HG02938 (cell line): Measurements from ENCODE around the gene AKTIP.
A peak's percentile ranks its signal among the peaks of the same experiment; 100 is the strongest.
"Not testable (repeated sequence)": the region's sequence is repeated elsewhere in the genome, so short reads cannot be mapped to it uniquely, and the experiment has no call there.

Source experiments
- ATAC-seq: cut with Tn5 transposase; IDR thresholded peaks from one replicate; pipeline ENCODE4 v1.9.1; 2021; ENCODE audit warnings: mild to moderate bottlenecking, moderate library complexity; ENCODE audit not compliant: unreplicated experiment

Gene AKTIP

DNA sequence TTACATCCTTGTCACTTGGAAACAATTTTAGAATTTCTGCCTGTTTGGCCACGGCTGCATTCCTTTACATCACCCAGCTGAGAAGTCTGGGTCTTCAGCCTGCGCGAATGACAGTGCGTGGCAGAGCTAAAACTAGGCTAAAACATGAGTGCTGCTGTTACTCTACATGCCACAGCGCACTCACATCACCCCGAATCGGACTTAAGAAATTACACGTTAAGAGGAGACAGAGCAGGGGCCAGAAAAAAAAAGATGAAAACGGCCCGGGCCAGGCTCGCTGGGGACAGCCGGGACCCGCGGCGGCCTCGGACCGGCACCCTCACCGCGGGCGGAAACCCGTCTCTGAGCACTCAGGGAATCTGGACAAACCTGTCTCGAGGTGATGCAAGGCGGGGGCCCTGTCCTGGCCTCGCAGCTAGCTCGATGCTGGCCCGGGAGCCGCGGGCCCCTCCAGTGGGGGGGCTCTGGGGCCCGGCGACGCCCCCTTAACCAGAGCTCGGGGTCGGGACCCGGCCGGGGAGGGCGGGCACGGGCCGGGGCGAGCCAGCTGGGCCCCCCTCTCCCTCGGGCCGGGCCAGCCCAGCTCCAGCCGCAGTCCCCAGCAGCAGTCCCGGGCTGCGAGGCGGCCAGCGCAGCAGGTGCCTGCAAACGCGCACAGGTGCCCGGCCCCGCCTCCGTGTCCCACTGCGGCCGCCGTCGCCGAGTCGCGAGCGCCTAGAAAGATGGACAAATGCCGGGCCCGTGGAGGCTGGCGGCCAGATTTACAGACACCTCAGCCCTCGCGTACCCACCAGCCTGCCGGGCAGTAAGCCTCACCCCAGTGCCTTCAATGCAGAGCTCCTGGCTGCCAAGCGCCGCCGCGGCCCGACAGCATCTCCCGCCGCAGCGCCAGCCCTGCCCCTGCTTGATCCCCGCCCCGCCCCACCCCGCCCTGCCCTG lies at the start of gene AKTIP:
Gene AKTIP (minus strand): TSS at position 879 of the 939 bp plus-strand sequence. CDS start 2,950 bp downstream, outside the sequence.
- peak; percentile 24 for ATAC-seq

DNA sequence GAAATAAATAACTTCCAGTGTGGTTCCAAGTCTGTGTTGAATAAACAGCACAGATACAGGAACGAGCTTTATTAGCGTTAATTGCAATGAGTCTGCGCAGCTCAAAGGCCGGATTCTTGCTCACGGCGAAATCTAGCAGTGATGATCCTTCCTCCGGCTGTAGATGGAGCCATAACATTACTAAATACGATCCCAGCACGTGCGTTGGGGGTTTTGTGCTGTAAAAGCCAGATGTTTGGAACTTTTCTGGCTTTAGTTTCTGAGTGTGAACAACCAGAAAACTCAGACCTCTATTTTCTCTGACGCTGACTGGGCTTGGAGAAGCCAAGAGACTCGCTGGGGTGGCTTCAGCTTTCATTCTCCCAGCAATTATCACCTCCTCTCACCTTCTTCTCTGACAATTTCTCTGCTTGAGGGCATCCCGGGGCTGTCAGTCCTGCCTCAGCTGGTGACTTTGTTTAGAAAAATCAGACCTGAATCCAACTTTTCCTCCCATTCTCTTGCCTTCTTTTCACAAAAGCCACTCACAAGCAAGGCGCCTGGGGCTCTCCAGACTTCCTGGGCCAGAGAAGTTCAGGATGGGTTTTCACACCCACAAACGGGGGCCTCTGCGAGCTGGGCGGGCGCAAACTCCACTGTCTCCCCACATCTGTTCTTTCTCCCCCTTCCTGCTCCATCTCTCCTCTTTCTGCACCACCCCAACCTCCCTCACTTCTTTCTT lies 47.1 kb upstream of the AKTIP start:
- ATAC-seq: peak; percentile 80

DNA sequence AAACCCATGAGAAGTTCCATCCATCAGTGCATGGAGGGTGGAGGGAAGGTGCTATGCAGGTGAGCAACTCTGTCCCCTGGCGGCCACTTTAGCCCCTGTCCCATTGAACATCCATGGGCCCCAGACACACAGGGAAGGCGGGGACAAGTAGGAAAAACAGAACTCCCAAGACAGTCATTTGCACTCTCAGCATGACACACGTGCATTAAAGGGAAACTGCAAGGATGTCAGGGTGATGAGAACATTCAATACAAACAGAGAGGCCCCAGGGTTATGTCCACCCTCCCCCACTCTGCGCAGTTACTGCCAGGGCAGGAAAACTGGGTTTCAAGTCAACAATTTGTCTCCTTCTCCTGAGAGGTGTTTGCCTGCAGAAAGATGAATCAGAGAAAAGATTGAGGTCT lies 44.0 kb upstream of the AKTIP start:
- ATAC-seq: no peak

DNA sequence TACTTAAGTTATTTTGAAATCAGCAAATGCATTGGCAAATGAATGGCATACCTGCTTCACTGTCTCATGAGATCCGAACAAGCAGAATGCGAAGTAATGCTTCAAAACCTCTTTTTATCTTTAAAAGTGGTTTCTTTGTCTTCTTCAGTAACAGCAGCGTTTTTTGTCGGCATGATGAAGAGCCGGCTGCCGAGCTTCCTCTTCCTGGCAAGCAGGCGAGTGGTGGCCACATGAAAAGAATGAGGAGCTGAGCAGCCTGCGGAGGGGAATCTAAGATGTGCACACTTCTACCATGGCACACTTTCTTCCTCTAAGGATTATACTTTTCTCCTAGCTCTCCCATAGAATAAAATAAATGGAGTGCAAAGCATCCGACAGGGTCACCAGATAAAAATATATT lies 42.4 kb upstream of the AKTIP start:
- ATAC-seq: no peak

DNA sequence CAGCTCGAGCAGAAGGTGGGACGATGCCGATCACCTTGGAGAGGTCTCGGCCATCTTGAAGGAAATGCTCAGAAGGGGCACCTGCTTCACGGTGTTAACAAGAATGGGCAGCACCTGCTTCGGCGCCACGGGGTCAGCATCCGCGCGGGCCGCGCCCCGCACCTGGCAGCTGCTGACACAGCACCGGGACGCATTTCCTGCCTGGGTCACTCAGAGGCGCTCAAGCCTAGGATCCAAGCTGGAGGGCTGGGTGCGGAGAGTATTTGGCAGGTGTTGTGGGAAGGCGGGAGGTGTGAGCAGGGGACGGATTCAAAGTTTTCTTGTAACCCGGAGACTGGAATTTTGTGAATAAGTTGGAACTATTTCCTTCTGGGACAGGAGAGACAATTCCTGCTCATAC lies 39.3 kb upstream of the AKTIP start:
- ATAC-seq: no peak

DNA sequence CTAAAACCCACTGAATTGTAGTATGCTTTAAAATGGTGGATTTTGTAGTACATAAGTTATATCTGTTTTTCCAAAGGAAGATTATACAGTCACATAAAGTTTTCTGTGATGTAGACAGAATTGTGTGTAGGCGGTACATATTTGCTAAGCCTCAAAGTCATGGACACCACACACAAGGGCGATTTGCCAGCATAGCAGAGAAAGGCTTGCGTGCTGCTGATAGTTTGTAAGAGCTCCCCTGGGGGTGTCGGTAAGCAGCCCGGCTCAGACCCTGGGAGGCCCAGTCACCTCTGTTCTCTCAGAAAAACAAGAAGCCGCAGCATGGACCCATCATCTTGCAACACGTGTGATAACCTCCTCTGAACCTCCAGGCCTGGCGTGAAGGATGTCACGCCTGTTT lies 38.3 kb upstream of the AKTIP start:
- ATAC-seq: no peak

DNA sequence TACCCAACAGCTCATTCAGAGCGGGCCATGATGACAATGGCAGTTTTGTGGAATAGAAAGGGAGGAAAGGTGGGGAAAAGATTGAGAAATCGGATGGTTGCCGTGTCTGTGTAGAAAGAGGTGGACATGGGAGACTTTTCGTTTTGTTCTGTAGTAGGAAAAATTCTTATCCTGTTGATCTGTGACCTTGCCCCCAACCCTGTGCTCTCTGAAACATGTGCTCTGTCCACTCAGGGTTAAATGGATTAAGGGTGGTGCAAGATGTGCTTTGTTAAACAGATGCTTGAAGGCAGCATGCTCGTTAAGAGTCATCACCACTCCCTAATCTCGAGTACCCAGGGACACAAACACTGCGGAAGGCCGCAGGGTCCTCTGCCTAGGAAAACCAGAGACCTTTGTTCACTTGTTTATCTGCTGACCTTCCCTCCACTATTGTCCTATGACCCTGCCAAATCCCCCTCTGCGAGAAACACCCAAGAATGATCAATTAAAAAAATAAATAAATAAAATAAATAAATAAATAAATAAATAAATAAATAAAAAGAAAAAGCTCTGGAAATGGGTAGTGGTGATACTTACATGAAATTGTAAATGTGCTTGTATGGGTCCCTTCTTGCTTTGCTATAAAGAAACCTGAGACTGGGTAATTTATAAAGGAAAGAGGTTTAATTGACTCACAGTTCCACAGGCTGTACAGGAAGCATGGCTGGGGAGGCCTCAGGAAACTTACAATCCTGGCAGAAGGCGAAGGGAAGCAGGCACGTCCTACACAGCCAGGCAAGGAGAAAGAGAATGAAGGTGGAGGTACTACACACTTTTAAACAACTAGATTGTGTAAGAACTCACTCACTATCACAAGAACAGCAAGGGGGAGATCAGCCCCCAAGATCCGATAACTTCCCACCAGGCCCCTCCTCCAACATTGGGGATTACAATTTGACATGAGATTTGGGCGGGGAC lies 37.0 kb upstream of the AKTIP start:
- not testable (repeated sequence) for ATAC-seq

DNA sequence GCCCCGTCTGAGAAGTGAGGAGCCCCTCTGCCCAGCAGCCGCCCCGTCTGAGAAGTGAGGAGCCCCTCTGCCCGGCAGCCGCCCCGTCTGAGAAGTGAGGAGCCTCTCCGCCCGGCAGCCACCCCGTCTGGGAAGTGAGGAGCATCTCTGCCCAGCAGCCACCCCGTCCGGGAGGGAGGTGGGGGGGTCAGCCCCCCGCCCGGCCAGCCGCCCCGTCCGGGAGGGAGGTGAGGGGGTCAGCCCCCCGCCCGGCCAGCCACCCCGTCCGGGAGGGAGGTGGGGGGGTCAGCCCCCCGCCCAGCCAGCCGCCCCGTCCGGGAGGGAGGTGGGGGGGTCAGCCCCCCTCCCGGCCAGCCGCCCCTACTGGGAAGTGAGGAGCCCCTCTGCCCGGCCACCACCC lies 36.3 kb upstream of the AKTIP start:
- ATAC-seq: not testable (repeated sequence)

DNA sequence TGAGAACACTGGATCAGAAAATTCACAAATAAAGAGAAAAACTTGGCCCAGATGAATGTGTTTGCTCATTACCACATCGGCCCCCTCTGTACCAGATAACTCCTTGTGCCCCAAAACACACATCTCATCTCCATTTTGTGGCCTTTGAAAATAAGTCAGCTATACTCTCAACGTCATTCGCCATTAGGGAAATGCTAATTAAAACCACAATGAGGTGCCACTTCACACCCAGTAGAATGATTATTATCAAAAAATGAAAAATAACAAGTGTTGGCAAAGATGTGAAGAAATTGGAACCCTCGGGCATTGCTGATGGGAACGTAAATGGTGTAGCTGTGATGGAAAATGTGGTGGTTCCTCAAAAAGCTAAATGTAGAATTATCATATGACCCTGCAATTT lies 34.6 kb upstream of the AKTIP start:
- ATAC-seq: no peak

DNA sequence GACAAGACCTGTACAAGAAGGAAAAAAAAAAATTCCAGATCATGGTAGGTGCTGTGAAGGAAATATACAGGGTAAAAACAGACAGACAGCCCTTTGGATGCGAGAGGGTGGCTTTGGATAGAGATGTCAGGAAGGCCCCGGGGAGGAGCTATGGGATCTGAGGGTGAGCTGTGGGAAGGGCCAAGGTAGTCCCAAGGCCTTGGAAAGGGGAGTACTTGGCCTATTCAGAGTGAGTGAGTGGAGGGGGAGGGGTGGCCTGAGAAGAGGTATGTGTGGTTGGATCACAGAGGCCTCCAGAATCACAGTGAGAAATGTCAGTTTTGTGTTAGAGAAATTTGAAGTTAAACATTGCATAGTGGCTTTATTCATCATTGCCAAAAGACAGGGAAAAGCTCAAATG lies 31.2 kb upstream of the AKTIP start:
- ATAC-seq: no peak

DNA sequence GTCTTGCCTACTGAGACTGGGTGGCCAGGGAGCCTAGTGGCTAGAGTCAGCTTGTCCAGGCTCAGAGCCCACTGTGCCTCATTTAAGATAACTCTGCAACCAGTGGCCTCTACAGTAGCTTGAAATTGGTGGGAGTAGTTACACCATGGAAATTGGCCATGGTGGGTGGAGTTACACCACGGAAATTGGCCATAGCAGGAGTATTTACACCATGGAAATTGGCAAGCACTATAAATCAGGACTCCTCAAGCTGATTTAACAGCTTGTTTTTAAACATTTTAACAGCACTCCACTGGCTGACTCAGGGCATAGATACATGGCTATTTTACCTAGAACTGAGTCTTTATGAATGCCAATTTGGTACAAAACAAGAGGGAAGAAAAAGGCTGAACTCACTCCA lies 27.7 kb upstream of the AKTIP start:
- ATAC-seq: no peak

DNA sequence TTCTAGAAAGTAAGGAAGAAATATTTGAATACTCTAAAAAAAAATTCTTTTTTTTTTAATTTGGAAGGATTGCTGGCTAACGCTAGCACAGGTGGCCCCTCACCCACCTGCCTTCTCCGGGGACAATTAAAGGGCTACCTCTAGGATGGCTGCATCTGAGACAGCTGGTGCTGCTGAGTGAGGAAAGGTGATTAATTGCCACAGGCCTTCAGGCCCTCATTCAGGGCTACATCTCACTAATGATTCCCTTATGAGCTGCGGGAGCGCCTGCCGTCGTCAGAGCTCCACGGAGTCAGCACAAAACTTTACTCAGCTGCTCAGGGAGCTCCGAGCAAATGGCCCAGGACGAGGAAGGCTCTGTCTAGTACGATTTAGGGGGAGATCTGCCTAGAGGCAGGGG lies 27.0 kb upstream of the AKTIP start:
- no peak for ATAC-seq

DNA sequence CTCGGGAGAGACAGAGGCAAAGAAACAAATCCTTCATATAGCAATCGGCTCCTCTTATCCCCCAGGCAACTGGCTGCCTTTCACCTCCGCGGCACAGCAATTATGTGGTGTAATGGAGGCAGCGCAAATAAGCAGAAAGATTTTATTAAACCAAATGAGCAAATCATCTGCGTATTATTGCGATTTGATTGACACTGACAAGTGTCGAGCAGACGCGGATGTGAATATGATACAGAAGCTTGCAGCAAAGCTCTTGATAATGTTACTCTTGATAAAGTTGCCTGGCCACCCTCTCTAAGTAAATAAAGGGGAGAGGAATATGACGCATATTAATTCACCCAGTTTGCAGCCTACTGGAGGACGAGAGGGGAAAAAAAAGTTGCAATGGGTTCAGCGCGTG lies 26.5 kb upstream of the AKTIP start:
- ATAC-seq: no peak

DNA sequence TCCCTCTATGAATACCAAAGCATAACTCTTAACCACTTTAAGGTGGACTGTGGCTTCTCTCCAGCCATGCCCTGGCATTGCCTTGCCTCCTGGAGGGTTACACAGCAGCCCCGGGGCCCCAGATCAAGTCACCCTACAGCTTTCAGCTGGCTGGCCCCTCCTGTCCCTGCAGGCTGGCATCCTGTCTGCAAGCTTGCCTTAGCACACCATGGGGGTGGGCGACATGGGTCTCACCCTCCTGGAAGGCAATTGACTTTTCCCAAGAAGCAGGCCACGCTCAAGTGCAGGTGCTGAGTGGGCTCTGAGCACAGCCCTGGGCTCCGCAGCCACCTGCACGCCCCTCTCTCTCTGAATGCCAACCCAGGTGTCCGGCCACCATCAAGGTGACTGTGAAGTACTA lies 25.8 kb upstream of the AKTIP start:
- ATAC-seq: no peak

DNA sequence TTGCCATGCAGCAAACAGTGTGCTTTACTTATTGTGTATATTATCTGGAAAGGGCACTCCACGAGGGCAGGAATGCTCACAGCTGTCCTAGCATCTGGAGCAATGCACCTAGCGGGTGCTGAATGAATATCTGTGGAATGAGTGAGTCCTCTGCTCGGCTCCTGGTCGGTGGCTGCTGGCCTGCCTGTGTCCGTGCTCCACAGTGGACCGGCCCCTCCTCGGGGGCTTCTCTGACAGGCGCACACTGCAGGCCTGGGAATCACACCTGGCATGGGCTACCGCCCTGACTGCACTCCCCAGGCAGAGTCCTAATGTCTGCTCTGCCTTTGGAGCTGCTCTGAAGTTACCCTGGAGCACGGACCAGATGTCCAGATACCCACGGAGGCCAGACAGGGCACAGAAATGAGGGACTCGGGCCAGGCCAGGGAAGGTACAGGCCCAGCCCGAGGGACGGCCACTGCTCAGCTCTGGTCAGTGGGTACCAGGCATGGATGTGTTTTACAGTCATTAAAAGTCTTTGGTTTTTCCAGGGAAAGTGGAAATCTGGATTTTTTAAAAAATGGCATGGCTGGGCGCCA lies 21.1 kb upstream of the AKTIP start:
- ATAC-seq: no peak

DNA sequence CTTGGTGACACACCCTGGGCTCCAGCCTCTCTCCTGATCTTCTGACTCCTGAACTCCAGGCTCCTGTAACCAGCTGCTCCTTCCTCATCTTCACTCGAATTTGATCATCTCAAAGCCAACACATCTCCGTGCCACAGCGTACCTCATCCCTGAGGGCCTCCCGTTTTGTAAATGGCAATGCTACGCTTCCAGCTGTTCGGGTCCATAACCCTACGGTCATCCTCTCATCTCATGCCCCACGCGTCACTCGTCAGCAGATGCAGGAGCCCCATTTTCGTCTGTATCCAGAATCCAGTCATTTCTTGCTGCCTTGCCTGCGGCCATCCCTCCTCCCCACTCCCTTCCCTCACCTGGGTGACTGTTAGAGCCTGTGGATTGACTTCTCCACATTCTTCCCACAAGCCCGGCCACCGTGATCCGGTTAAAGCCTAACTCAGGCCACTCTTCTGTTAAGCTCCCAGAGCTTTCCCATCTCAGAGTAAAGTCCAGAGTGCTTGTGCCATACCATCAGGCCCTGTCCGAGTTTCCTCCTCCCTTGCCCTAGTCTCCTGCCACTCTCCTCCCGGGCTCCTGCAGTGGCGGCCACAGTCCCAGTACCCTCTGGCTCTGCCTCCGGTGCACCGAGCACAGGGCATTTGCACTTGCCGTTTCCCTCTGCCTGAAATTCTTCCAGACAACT lies 20.3 kb upstream of the AKTIP start:
- ATAC-seq: no peak

DNA sequence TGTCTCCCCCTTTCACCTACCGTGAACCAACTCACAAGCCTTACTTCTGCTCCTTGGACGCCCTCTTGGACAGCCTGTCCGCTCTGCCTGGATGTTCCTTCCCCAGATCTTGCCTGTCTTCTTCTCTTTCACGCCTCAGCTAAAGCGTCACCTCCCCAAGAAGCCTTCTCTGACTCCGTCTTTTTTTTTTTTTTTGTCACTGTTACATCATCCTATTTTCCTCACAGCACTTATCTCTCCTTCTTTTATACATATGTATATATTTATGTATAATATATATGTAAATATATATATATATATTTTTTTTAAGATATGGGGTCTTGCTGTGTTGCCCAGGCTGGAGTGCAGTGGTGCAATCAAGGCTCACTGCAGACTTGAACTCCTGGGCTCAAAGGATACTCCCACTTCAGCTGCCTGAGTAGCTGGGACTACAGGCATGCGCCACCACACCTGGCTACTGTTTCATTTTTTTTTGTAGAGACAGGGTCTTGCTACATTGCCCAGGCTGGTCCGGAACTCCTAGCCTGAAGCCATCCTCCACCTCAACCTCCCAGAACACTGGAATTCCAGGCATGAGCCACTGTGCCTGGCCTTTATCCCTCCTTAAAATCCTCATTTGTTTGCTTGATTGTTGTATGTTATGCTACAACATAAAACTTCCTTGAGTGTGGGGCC lies 16.5 kb upstream of the AKTIP start:
- no peak for ATAC-seq

DNA sequence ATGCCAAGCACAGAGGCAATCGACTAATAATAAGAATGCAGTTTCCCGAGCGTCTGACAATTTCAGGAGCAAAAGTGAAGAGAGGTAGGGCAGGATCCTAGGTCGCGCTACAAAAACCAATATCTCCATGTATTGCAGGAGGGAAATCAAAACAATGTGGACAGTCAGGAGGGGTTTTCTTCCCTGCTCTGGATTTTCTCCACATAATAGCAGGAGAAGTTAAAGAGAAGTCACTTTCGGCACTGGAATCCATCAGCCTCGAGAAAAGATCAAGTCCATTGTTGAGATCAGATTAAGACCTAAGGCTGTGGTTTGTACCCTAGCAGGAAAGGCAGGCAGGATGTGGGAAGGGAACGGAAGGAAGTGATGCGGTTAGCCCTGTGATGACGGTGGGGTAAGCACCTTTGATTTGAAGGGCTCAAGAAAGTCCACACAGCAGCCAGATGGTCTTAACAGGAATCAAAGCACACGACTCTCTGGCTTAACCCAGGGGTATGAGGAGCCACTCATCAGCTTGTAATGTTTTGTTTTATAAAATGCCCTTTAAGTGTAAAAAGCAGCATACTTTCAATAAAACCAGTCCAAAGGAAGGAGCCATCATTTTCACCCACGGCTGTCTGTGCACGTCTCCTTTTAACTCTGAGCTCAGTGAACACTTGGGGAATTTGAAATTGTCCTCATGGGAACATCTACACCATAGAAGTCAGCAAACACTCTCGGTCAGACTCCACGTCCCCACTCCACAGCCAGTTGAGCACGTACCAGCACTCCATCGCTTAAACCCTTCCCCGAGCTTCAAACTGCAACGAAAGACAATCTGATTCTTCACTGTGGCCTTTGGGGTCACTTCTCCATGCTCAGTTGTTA lies 15.8 kb upstream of the AKTIP start:
- peak; percentile 96 for ATAC-seq

DNA sequence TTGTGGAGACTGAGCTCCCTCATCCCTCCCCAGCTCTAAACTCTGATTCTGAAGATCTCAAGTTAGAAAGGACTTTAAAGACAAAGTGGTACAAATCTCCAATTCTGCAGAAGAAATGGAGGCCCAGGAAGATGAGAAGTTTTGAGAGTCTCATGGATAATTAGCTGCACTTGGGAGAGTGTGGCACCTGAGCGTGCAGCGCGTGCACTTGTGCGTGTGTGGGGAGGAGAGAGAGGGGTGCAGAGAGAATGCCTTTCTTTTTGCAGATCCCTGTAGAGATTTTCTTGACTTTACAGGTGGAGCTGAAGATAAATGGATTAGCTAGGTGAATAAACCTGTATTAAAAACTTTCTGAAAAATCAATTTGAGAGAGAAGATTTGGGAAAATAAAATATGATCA lies 14.8 kb upstream of the AKTIP start:
- no peak for ATAC-seq
